Testis (tissue), 3 donors: ENCODE measurements around the gene DENND2D. TPM values are rescaled to one million over a fixed set of nuclear protein-coding genes. Genes with fewer than 3 reads are reported as not detected.

Source experiments
- DNase-seq: peaks from one replicate; pipeline ENCODE4 v3.0.0-alpha.2; 2019
- H3K27ac ChIP-seq, 2 donors: fragments of 200-600 bp; sonication (generic); one replicate each; pipeline ENCODE4 v1.5.1; 2019
- H3K27me3 ChIP-seq: fragments of 200-600 bp; sonication (generic); one replicate; pipeline ENCODE4 v1.5.1; 2019
- H3K36me3 ChIP-seq: fragments of 200-600 bp; sonication (generic); one replicate; pipeline ENCODE4 v1.5.1; 2017; ENCODE audit warnings: low read depth; ENCODE audit errors: missing control alignments
- H3K4me1 ChIP-seq: fragments of 200-600 bp; sonication (generic); one replicate; pipeline ENCODE4 v1.5.1; 2019
- H3K4me3 ChIP-seq, 2 donors: fragments of 200-600 bp; sonication (generic); one replicate each; pipeline ENCODE4 v1.5.1; 2017 to 2019
- H3K9me3 ChIP-seq: fragments of 200-600 bp; sonication (generic); one replicate; pipeline ENCODE4 v1.5.1; 2017
- CTCF ChIP-seq, 3 experiments: fragments of 450-650 bp in 2 of 3; fragments of 200-600 bp in 1 of 3; sonication (generic) in 1 of 3; IDR thresholded peaks; one replicate each; pipeline ENCODE4 v1.5.1; 2016 to 2019; ENCODE audit warnings: antibody characterized with exemption in 3 of 3, mild to moderate bottlenecking in 2 of 3, moderate library complexity in 1 of 3
- POLR2A ChIP-seq: fragments of 450-650 bp; IDR thresholded peaks from one replicate; pipeline ENCODE4 v1.6.1; 2017; ENCODE audit warnings: antibody characterized with exemption, mild to moderate bottlenecking, moderate library complexity
- WGBS, 2 donors: methylation state at CpG; one replicate each; pipeline ENCODE4 v1.1.5; 2018; 5-methylcytosine and 5-hydroxymethylcytosine counted together
- intact Hi-C: fragments of 100-400 bp; cut with DNase I; formaldehyde crosslinking; loops from one replicate; pipeline ENCODE4 v1.15.1; 2023; ENCODE audit warnings: low total_unique reads
- polyA plus RNA-seq: library from polyadenylated mRNA; stranded (reverse); fragments of 350-450 nt; fragmentation: Illumina TruSeq; extraction: RNeasy Lipid Tissue Mini Kit (QIAGEN cat#74804); gene quantifications from one replicate; pipeline ENCODE4 v1.2.3, GENCODE V29; 2014; ENCODE audit warnings: low read depth, low replicate concordance; ENCODE audit not compliant: insufficient read depth
- total RNA-seq, 2 donors: library from RNA; depleted of rRNA; stranded (reverse); fragments of >200 nt; gene quantifications; one replicate each; pipeline ENCODE4 v1.2.3, GENCODE V29; 2016

DENND2D gene
- total and polyA plus RNA-seq, 3 donors from 2014 or later: 21.2 to 38.8 (median 22.9) TPM

GRCh38 chr1:111234258-111234657, 33.8 kb upstream of the DENND2D start:
- no peaks in the 10 kb centered on the region for H3K27me3 ChIP-seq
- no peak overlapping the region for H3K4me3 ChIP-seq
- whole genome bisulfite sequencing, 2 donors: 78 to 92% methylated on average over 4 of the region's 4 CpGs
- TF ChIP-seq CTCF (IDR thresholded peaks at IDR 0.05) (no peak), POLR2A (no peak)
- no peak overlapping the region for H3K27ac ChIP-seq
- no peaks in the 10 kb centered on the region for H3K9me3 ChIP-seq
- intact Hi-C loops: no loop called here
- no peaks in the 10 kb centered on the region for H3K4me1 ChIP-seq
- DNase-seq: no peak
- no peaks in the 10 kb centered on the region for H3K36me3 ChIP-seq

- Histone ChIP-seq H3K27me3 (no peaks in the 10 kb centered on the region), H3K36me3 (no peaks in the 10 kb centered on the region), H3K4me3 (no peak overlapping the region), H3K4me1 (peaks cover 14% of the 10 kb centered on the region), H3K9me3 (no peaks in the 10 kb centered on the region), H3K27ac (no peak overlapping the region)
- no peak for TF ChIP-seq CTCF (IDR thresholded peaks at IDR 0.05)
- no peak for TF ChIP-seq POLR2A
- no peak for DNase-seq
- 92 to 94% methylated on average over 3 of the region's 3 CpGs for WGBS, 2 donors
- intact Hi-C loops: no loop called here
Observed at GRCh38 chr1:111232134-111232533, 31.7 kb upstream of the DENND2D start.

- Histone ChIP-seq H3K9me3 (no peaks in the 10 kb centered on the region), H3K27ac (no peak overlapping the region), H3K4me3 (no peak overlapping the region), H3K4me1 (peaks cover 14% of the 10 kb centered on the region), H3K27me3 (no peaks in the 10 kb centered on the region), H3K36me3 (no peaks in the 10 kb centered on the region)
- DNase-seq: no peak
- 44 to 51% methylated on average over 2 of the region's 2 CpGs for WGBS, 2 donors
- intact Hi-C loops: no loop called here
- TF ChIP-seq POLR2A (no peak), CTCF (IDR thresholded peaks at IDR 0.05) (no peak)
Observed at GRCh38 chr1:111228748-111229126, 28.3 kb upstream of the DENND2D start.

- peaks cover 14% of the 10 kb centered on the region for H3K4me1 ChIP-seq
- TF ChIP-seq CTCF (IDR thresholded peaks at IDR 0.05) (no peak), POLR2A (no peak)
- H3K36me3 ChIP-seq: no peaks in the 10 kb centered on the region
- WGBS, 2 donors: 55 to 62% methylated on average over 6 of the region's 6 CpGs
- intact Hi-C loops: no loop called here
- no peak overlapping the region for H3K4me3 ChIP-seq
- no peaks in the 10 kb centered on the region for H3K9me3 ChIP-seq
- no peak overlapping the region for H3K27ac ChIP-seq
- no peaks in the 10 kb centered on the region for H3K27me3 ChIP-seq
- peak; percentile 47 for DNase-seq
Observed at GRCh38 chr1:111227851-111228747, 27.7 kb upstream of the DENND2D start.

- Histone ChIP-seq H3K4me3 (no peak within 1 kb of the TSS), H3K9me3 (no peaks in the 10 kb centered on the region), H3K27ac (no peak within 1 kb of the TSS), H3K27me3 (no peaks in the 10 kb centered on the region), H3K4me1 (peaks cover 19% of the 10 kb centered on the region), H3K36me3 (no peaks in the 10 kb centered on the region)
- DNase-seq: no peak
- intact Hi-C loops: no loop called here
- no peak for TF ChIP-seq POLR2A
- TF ChIP-seq CTCF (IDR thresholded peaks at IDR 0.05): no peak
- 79 to 87% methylated on average over 3 of the region's 3 CpGs for WGBS, 2 donors
Observed at GRCh38 chr1:111227434-111227833, 27.0 kb upstream of the DENND2D start, which contains the start of gene CHI3L2. Gene CHI3L2 (plus strand): TSS chr1:111227713. CDS start chr1:111227730, 17 bp downstream.
